Retina (tissue), 1 donor: ENCODE data around the gene KCNJ8.
A peak's percentile ranks its signal among the peaks of the same experiment; 100 is the strongest.
"Not testable (repeated sequence)": the region's sequence is repeated elsewhere in the genome, so short reads cannot be mapped to it uniquely, and the experiment has no call there.

Source experiments
- DNase-seq: peaks from one replicate; pipeline ENCODE4 v3.0.0-alpha.2; 2016

The KCNJ8 gene

GRCh38 chr12:21782723-21783122, 8.2 kb upstream of the KCNJ8 start:
- DNase-seq: not testable (repeated sequence)

GRCh38 chr12:21780786-21781185, 6.3 kb upstream of the KCNJ8 start:
- no peak for DNase-seq

- DNase-seq: no peak
Measured at GRCh38 chr12:21776175-21776574, 1.7 kb upstream of the KCNJ8 start.

GRCh38 chr12:21775133-21775820, 771 bp upstream of the KCNJ8 start:
- peak; percentile 33 for DNase-seq

GRCh38 chr12:21773806-21774205, 700 bp downstream of the KCNJ8 start:
- DNase-seq: no peak

- peak; percentile 66 for DNase-seq
Measured at GRCh38 chr12:21773263-21773741, 1.2 kb downstream of the KCNJ8 start.

GRCh38 chr12:21771311-21771710, 3.2 kb downstream of the KCNJ8 start:
- DNase-seq: no peak

GRCh38 chr12:21769307-21769706, 5.2 kb downstream of the KCNJ8 start:
- no peak for DNase-seq

- DNase-seq: no peak
Measured at GRCh38 chr12:21766403-21766802, 8.1 kb downstream of the KCNJ8 start.

- no peak for DNase-seq
Measured at GRCh38 chr12:21764950-21765349, 9.6 kb downstream of the KCNJ8 start.

GRCh38 chr12:21764065-21764464, 10.4 kb downstream of the KCNJ8 start:
- DNase-seq: no peak

- no peak for DNase-seq
Measured at GRCh38 chr12:21763531-21763930, 11.0 kb downstream of the KCNJ8 start.

GRCh38 chr12:21759737-21760136, 14.8 kb downstream of the KCNJ8 start:
- DNase-seq: no peak

GRCh38 chr12:21757735-21758134, 16.8 kb downstream of the KCNJ8 start:
- no peak for DNase-seq

GRCh38 chr12:21756699-21757098, 17.8 kb downstream of the KCNJ8 start:
- DNase-seq: no peak

- no peak for DNase-seq
Measured at GRCh38 chr12:21751517-21751916, 23.0 kb downstream of the KCNJ8 start.

- no peak for DNase-seq
Measured at GRCh38 chr12:21745258-21745657, 29.2 kb downstream of the KCNJ8 start.

GRCh38 chr12:21731144-21731543, 43.4 kb downstream of the KCNJ8 start:
- no peak for DNase-seq

GRCh38 chr12:21725731-21726130, 48.8 kb downstream of the KCNJ8 start:
- no peak for DNase-seq

- no peak for DNase-seq
Measured at GRCh38 chr12:21718944-21719650, 55.4 kb downstream of the KCNJ8 start.

- DNase-seq: no peak
Measured at GRCh38 chr12:21718403-21718802, 56.1 kb downstream of the KCNJ8 start.

GRCh38 chr12:21717767-21718166, 56.7 kb downstream of the KCNJ8 start:
- DNase-seq: no peak

- DNase-seq: no peak
Measured at GRCh38 chr12:21715386-21715785, 59.1 kb downstream of the KCNJ8 start.
